H1 (cell line): ENCODE data around the gene LMAN1L. TPM values are rescaled to one million over a fixed set of nuclear protein-coding genes. Genes with fewer than 3 reads are reported as not detected.

ENCODE experiments used
- ATF2 ChIP-seq: IDR thresholded peaks from 2 replicates; pipeline ENCODE4 v1.6.1; 2012; ENCODE audit warnings: low read length, inconsistent platforms
- BCL11A ChIP-seq, 2 experiments: IDR thresholded peaks; one replicate each; pipeline ENCODE4 v1.6.1; 2011; ENCODE audit warnings: low read depth in 2 of 2, low read length in 2 of 2, mild to moderate bottlenecking in 2 of 2
- EGR1 ChIP-seq: IDR thresholded peaks from 2 replicates; pipeline ENCODE4 v1.6.1; 2011; ENCODE audit warnings: low read depth, low read length, borderline replicate concordance
- GABPA ChIP-seq: IDR thresholded peaks from 2 replicates; pipeline ENCODE4 v1.6.1; 2011; ENCODE audit warnings: mild to moderate bottlenecking, low read length, moderate library complexity, borderline replicate concordance; ENCODE audit not compliant: insufficient read depth
- SP1 ChIP-seq: IDR thresholded peaks from 2 replicates; pipeline ENCODE4 v1.6.1; 2011; ENCODE audit warnings: low read depth, low read length
- TEAD4 ChIP-seq: IDR thresholded peaks from 2 replicates; pipeline ENCODE4 v1.6.1; 2012; ENCODE audit warnings: low read depth, low read length, inconsistent platforms, mixed read lengths
- polyA plus RNA-seq, 7 experiments: library from polyadenylated mRNA; depleted of rRNA in 3 of 7; stranded (reverse) in 5 of 7; unstranded in 2 of 7; fragments of >200 nt in 5 of 7; fragments of 200-250 nt in 2 of 7; gene quantifications; 1 replicate in 5 of 7; 2 replicates in 1 of 7; 4 replicates in 1 of 7; pipeline versions ENCODE4 v1.2.1 to v1.2.3, GENCODE V29; 2011 to 2013; ENCODE audit warnings: missing spikeins in 2 of 7, mixed read lengths in 2 of 7
- total RNA-seq: library from RNA; stranded (reverse); fragmentation: NEBNext Ultra II Directional; extraction: Animal tissue kit (Norgen Biotek cat#: 25700); gene quantifications from 2 replicates; pipeline ENCODE4 v1.2.1, GENCODE V29; 2021

The LMAN1L gene
- total and polyA plus RNA-seq, 2 of the 8 experiments (the other 6 are each of a cell fraction or from before 2014, with no cell fraction given), result not detected

- TF ChIP-seq SP1 (no peak), ATF2 (no peak), TEAD4 (no peak), BCL11A (IDR thresholded peaks at IDR 0.05; ENCODE audit: low read depth in 2 of 2, low read length in 2 of 2) (no peak), EGR1 (no peak), GABPA (no peak)
- TF ChIP-seq, all 59 proteins: peak for 0
These were observed 16.5 kb upstream of the LMAN1L start (continued) for GRCh38 chr15:74795966-74796625.
